ENCODE data around the gene ZNF592.

The ZNF592 gene

GRCh38 chr15:84812842-84813241 lies 64.5 kb downstream of the ZNF592 start:
- no peak for DNase-seq

DNA sequence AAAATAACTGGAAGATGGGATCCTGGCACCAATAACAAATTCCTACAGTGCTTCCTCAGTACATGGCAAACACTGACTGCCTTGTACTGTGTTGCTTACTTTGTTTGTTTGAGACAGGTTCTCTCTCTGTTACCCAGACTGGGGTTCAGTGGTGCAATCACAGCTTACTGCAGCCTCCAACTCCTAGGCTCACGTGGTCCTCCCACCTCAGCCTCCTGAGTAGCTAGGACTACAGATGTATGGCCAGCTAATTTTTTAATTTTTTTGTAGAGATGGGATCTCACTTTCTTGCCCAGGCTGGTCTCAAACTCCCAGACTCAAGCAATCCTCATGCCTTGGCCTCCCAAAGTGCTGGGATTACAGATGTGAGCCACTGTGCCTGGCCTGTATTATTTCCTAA lies 65.0 kb downstream of the ZNF592 start:
- DNase-seq, result no peak

GRCh38 chr15:84813931-84814330 lies 65.5 kb downstream of the ZNF592 start:
- DNase-seq, result no peak

- DNase-seq, result no peak
These were observed 66.5 kb downstream of the ZNF592 start for GRCh38 chr15:84814916-84815315.

- no peak for DNase-seq
These were observed 68.5 kb downstream of the ZNF592 start, which contains the start of gene ALPK3 for GRCh38 chr15:84816694-84817465. Gene ALPK3 (plus strand): TSS chr15:84817356. CDS start chr15:84817453, 97 bp downstream.

- no peak for DNase-seq
These were observed 69.2 kb downstream of the ZNF592 start for GRCh38 chr15:84817466-84818081.

DNA sequence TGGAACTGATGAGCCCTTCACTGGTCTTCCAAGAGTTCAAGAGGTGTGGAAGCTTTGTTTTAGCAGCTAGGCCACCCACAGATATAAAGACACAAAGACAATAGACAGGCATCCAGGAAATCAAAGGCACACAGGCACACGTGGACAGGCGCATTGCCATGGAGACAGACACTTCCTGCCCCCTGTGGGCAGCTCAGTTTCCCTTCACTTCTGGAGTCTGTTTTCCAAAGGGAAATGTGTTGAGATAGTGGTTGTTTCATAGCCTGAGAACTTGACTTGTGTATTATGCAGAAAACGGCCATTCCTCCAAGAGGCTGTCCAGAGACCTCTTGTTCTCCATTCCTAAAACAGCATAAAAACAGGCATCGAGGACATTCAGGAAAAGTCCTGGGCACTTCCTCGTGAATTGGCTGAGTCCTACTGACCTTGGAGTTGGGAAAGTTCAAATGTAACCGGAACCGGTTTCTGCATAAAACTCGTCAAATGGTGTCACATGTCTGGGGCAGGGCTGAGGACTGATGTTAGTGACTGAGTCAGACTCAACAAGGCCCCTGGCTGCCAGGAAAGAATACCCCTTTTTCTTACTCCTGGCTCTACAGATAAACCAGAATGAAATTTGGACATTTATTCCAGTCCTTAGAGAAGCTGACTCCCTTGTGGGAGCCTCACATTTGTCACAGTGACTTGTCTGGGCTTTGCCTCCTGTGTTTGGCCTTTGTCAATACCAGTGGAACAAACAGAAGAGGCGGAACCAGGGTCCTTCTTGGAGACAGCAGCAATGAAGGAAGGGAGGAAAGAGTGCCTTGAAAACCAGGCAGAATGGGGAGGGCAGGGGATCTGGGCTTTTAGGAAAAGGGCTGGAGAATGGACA lies 70.1 kb downstream of the ZNF592 start:
- DNase-seq, result no peak

GRCh38 chr15:84819291-84819768 lies 70.9 kb downstream of the ZNF592 start:
- no peak for DNase-seq

DNA sequence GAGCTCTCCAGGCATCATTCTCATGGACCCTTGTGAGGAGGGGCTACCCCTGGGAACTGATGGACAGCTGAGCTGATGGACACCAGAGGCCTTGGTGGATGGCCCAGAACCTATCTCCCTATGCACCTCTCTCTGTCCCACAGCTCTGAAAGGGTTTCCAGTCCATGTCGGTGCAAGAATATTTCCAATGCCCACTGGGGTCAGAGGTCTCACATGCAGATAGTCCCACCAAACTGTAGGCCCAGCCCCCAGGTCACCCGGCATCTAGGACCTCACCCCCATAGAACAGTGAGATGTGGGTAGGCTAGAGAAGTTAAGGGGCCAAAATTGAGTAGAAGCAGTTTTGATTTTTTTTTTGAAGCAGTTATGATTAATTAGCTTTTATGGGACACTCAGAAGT lies 71.4 kb downstream of the ZNF592 start:
- no peak for DNase-seq

DNA sequence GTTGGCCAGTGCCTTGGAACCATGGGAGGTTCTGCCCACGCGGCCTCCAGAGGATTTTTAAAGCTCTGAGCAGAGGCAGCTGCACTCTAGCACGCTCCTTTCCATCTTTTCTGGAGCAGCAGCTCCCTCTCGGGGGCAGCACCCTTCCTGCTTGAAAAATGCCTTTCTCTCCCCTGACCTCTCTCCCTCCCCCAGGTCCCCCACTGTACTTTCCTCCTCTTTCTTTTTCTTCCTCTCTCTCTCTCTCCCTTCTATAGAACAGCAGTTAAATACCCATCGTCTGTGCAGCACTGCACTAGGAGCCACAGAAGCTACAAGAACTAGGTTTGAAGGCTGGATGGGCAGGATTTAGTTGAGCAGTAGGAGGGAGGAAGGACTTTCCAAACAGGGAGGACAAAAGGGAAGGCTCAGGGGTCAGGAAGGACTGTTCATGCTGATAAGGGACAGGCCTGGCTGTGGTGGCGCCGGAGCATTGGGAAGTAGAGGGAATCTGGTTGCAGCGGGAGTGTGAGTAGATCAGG lies 73.2 kb downstream of the ZNF592 start:
- DNase-seq, result no peak

DNA sequence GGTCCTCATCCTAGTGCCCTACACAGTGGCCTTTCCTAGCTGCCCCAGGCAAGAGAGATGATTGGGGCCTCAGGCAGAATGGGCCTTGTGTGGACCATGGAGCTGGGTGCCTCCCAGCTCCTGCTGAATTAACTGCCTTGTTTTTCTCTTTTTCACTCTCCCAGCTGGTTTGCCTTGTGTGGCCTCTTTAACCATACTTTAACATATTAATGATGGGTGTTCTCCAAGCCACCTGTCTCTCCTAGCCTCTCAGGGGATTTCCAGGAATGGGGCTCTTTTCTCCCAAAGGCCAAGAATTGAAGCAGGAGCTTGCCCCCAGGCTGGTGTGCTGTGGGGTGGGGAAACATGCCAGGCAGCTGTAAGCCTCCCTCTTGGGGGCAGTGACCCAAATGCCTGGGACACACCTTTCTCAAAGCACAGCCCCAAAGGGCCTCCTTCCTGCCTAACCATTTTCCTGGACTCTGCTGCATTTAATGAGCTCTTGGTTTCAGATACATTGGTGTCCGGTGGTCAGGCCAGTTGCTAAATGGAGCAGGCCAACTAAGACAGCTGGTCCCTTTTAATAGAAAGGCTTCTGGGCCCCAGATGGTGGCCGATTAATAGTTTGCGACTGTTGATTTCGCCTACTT lies 74.4 kb downstream of the ZNF592 start:
- DNase-seq, result no peak

DNA sequence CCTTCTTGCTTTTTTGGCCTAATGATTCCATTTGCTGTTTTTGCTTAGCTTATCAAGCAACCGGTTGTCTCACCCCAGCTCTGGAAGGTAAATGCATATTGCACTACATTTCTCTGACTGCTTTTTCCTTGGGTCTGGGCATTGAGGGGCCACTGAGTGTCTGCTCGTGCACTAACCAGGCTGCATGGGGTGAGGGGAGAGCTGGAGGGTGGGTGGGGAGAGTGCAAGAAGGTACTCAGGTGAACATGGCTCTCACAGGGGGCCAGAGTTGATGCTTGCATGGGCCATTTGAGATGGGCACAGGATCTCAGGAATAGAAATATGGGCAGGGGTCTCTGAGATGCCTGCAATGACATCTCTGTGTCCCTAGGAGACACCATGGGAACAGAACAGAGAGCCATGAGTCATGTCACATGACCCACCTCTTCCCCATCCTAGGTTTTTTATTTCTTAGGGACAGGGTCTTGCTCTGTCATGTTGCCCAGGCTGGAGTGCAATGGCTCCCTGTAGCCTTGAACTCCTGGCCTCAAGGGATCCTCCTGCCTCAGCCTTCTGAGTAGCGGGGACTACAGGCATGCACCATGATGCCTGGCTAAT lies 75.0 kb downstream of the ZNF592 start:
- DNase-seq, result no peak

DNA sequence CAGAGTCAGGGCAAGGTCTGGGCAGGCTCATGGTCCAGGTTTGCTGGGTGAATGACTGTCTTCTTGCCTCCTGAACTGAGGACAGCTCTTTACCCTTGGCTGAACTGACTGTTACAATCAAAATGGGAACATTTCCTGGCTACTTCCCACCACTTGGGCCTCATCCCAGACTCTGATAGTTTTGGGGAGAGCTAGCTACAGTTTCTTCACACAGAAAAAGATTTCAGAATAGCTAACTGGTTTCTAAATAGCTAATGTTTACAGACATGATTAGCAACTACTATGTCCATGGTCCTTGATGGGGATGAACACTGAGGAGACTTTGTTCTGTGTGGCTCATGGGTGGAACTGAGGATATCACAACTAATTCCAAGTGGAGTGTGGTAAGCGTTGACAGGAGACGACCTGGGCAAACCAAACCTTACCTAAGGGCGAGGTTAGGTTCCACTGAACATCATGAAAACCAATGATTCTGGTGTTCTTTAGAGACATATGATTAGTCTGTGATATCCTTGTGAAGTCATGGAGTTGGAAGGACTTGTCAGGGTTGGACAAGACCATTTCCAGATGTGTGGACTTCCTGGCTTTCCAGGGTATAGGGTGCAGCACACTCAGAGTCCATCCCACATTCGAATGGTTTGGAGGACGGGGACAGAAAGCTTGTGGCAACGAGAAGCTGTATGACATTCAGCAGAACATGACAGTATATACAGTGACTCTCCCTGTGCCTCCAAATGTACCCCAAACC lies 76.0 kb downstream of the ZNF592 start:
- no peak for DNase-seq

GRCh38 chr15:84826369-84826823 lies 78.0 kb downstream of the ZNF592 start:
- no peak for DNase-seq

DNA sequence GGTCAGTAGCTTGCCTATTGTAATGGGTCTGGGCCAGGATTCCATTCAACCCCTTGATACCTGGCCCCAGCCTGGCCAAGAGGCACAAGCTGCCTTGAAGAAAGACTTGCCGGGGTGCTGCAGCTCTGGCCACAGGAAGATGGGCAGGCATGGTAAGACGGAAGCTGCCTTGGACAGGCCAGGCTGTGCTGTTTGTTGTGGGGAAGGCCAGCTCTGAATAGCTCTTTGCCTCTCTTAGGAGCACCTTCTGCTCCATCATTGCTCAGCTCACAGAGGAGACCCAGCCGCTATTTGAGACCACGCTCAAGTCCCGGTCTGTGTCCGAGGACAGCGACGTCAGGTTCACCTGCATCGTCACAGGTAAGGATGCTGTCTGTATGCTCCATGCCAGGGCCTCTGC lies 78.9 kb downstream of the ZNF592 start:
- no peak for DNase-seq

DNA sequence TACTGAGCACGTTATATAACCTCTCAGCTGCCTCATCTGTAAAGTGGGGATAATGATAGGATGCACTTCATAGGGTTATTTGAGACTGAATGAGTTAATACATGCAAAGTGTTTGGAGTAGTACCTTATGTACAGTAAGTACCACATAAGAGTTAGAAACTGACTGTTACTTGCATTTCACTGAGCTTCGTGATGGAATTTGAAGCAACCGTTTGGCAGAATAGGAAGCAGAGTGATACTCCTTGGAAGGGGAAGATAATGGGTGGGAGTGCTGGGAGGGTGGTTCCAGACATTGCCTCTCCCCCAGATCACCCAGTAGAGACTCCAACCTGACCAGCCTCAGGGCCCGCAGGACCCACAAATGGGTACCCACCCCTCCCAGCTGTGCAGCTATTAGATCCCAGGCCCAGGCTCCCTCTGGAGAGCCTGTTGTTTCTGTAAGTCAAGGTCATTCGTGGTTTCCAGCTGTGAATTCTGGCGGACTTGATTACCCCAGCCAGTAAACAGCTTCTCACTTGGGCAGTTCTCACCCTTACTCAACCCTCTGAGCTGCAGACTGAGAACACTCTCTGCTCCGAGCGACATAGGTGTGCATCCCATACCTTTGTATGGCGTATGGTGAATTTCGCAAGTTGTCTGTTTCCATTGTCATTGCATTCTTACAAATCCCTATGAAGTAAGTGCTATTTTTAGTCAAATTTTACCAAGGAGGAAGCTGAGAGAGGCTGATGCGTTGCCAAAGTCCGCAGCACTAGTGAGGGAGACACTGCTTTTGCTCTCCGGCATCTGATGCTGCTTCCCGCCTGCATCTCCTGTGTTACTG lies 79.9 kb downstream of the ZNF592 start:
- DNase-seq, result no peak

GRCh38 chr15:84829428-84829827 lies 81.0 kb downstream of the ZNF592 start:
- no peak for DNase-seq

GRCh38 chr15:84830036-84830435 lies 81.6 kb downstream of the ZNF592 start:
- DNase-seq, result no peak

- no peak for DNase-seq
These were observed 82.6 kb downstream of the ZNF592 start for GRCh38 chr15:84831028-84831427.

DNA sequence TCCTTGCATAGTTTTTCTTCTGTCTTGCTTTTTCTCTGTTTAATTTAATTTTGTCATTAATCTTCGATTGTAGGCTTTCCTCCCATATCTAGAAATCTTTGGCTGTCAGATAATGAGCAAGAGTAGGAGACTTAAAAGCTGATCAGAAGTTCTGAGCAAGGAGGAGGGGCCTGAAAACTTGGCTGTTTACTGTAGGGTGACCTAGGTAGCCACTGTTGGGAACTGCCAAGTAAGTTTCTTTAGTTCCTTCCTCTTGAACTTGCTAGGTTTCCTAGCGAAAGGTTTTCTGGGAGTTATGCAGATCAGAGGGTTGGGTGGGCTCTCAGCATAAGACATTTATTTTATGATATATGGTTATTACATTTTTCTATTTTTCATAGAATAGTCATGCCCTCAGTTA lies 83.2 kb downstream of the ZNF592 start:
- DNase-seq, result no peak
